HEK293 (cell line): ENCODE measurements around the gene EXOSC9.

Experiments used
- CTCF ChIA-PET: fragments of 350-600 bp; formaldehyde crosslinking; extraction: SDS; loops from one replicate; lab custom pipeline; 2021; ENCODE audit warnings: antibody characterized with exemption; lab: Yijun Ruan, JAX
- POLR2A ChIA-PET: fragments of 300-600 bp; formaldehyde crosslinking; extraction: SDS; loops from one replicate; lab custom pipeline; 2020; ENCODE audit warnings: antibody characterized with exemption, inconsistent platforms; lab: Yijun Ruan, JAX
- H3K27ac ChIP-seq: fragments of 200-500 bp; sonication (Bioruptor generic); 2 replicates; pipeline ENCODE4 v1.5.1; 2014; ENCODE audit warnings: low read depth, low read length, control low read depth, inconsistent platforms; ENCODE audit errors: extremely low read depth
- H3K36me3 ChIP-seq, 2 experiments: fragments of 200-500 bp in 1 of 2; sonication (Bioruptor generic) in 1 of 2; 1 replicate in 1 of 2; 2 replicates in 1 of 2; pipeline ENCODE4 v1.5.1; 2014 to 2017; ENCODE audit warnings: inconsistent platforms in 2 of 2, low read length in 2 of 2; ENCODE audit not compliant: control insufficient read depth in 2 of 2, insufficient read depth in 1 of 2
- H3K4me1 ChIP-seq: fragments of 200-500 bp; sonication (Bioruptor generic); 2 replicates; pipeline ENCODE4 v1.5.1; 2014; ENCODE audit warnings: mild to moderate bottlenecking, low read length, inconsistent platforms; ENCODE audit not compliant: control insufficient read depth, insufficient read depth
- H3K4me3 ChIP-seq: 2 replicates; pipeline ENCODE4 v1.5.1; 2011; ENCODE audit warnings: low read depth, mild to moderate bottlenecking, control low read depth, low read length, moderate library complexity
- H3K9me3 ChIP-seq: fragments of 200-500 bp; sonication (Bioruptor generic); 2 replicates; pipeline ENCODE4 v1.5.1; 2014; ENCODE audit warnings: low read depth, low read length, inconsistent platforms; ENCODE audit not compliant: control insufficient read depth, insufficient read depth
- GFI1B ChIP-seq: fragments of 450-650 bp; formaldehyde crosslinking; IDR thresholded peaks from 2 replicates; pipeline ENCODE4 v1.5.1; 2016; ENCODE audit warnings: missing biosample characterization, missing genetic modification characterization
- KLF16 ChIP-seq: fragments of 450-650 bp; formaldehyde crosslinking; IDR thresholded peaks from 2 replicates; pipeline ENCODE4 v1.5.1; 2017; ENCODE audit warnings: missing biosample characterization, missing genetic modification characterization
- MEIS1 ChIP-seq: sonication (generic); formaldehyde crosslinking; IDR thresholded peaks from 2 replicates; pipeline ENCODE4 v1.8.1; 2022; ENCODE audit warnings: missing genetic modification reagents, mild to moderate bottlenecking, borderline replicate concordance
- PRDM1 ChIP-seq: fragments of 450-650 bp; formaldehyde crosslinking; IDR thresholded peaks from 2 replicates; pipeline ENCODE4; 2016; ENCODE audit warnings: missing biosample characterization, missing genetic modification characterization
- ZBTB10 ChIP-seq: fragments of 450-650 bp; formaldehyde crosslinking; IDR thresholded peaks from 2 replicates; pipeline ENCODE4 v1.5.1; 2016; ENCODE audit warnings: missing biosample characterization, missing genetic modification characterization
- ZNF133 ChIP-seq: fragments of 450-650 bp; formaldehyde crosslinking; IDR thresholded peaks from 2 replicates; pipeline ENCODE4 v1.5.1; 2016; ENCODE audit warnings: missing biosample characterization, missing genetic modification characterization
- ZNF221 ChIP-seq: fragments of 450-650 bp; formaldehyde crosslinking; IDR thresholded peaks from 2 replicates; pipeline ENCODE4 v1.5.1; 2017; ENCODE audit warnings: missing biosample characterization, missing genetic modification characterization, borderline replicate concordance
- ZNF302 ChIP-seq: fragments of 450-650 bp; formaldehyde crosslinking; IDR thresholded peaks from 2 replicates; pipeline ENCODE4 v1.5.1; 2016; ENCODE audit warnings: missing biosample characterization, missing genetic modification characterization, low read depth
- ZNF335 ChIP-seq: fragments of 450-650 bp; formaldehyde crosslinking; conservative IDR thresholded peaks from 2 replicates; pipeline ENCODE4 v1.5.1; 2016; ENCODE audit warnings: missing biosample characterization, missing genetic modification characterization
- ZNF391 ChIP-seq: fragments of 450-650 bp; formaldehyde crosslinking; IDR thresholded peaks from 2 replicates; pipeline ENCODE4 v1.5.1; 2016; ENCODE audit warnings: low read depth, missing biosample characterization, missing genetic modification characterization, borderline replicate concordance
- ZNF501 ChIP-seq: fragments of 450-650 bp; formaldehyde crosslinking; IDR thresholded peaks from 2 replicates; pipeline ENCODE4 v1.5.1; 2016; ENCODE audit warnings: missing biosample characterization, missing genetic modification characterization
- ZNF548 ChIP-seq: fragments of 450-650 bp; formaldehyde crosslinking; IDR thresholded peaks from 2 replicates; pipeline ENCODE4 v1.5.1; 2016; ENCODE audit warnings: missing biosample characterization, missing genetic modification characterization
- ZNF670 ChIP-seq: fragments of 450-650 bp; formaldehyde crosslinking; IDR thresholded peaks from 2 replicates; pipeline ENCODE4 v1.5.1; 2016; ENCODE audit warnings: missing biosample characterization, missing genetic modification characterization, low read depth
- ZNF785 ChIP-seq: fragments of 450-650 bp; formaldehyde crosslinking; IDR thresholded peaks from 2 replicates; pipeline ENCODE4 v1.5.1; 2016; ENCODE audit warnings: missing biosample characterization, missing genetic modification characterization
- ZNF837 ChIP-seq: fragments of 450-650 bp; formaldehyde crosslinking; IDR thresholded peaks from 2 replicates; pipeline ENCODE4 v1.5.1; 2016; ENCODE audit warnings: missing biosample characterization, missing genetic modification characterization
- TF ChIP-seq, protein P1 (sequence below): fragments of 450-650 bp; formaldehyde crosslinking; IDR thresholded peaks from 2 replicates; pipeline ENCODE4 v1.5.1; 2016; ENCODE audit warnings: missing biosample characterization, missing genetic modification characterization
- TF ChIP-seq, protein P2 (sequence below): fragments of 450-650 bp; formaldehyde crosslinking; IDR thresholded peaks from 2 replicates; pipeline ENCODE4 v1.5.1; 2016; ENCODE audit warnings: missing biosample characterization, missing genetic modification characterization

EXOSC9 gene

DNA sequence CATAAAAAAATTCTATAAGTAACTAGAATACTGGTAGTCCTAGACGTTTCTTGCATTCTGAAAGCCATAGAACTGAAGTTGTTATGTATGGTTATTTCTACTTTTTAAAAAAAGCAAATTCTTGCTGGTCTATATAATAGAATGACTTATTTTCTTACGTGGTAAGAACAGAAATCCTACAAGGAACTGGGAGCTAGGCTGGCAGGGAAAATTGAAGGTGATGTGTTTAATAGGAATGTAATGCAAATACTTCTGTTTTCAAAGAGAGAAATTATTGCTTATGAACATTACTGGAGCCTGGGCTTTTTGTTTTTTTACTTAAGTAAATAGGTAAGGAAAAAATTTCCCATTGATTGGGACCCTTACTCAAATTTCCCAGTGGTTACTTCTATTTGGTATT, 13.6 kb downstream of the EXOSC9 start:
- no peaks in the 10 kb centered on the region for H3K9me3 ChIP-seq
- CTCF ChIA-PET = interaction anchor here (0.7 kb wide), 1 partner anchor 54 kb away, joined by 3 read pairs; no protein-coding TSS in a partner anchor
- TF ChIP-seq KLF16 (tag by site-specific recombination) = no peak
- TF ChIP-seq ZNF670 = no peak
- no peak for TF ChIP-seq ZNF302 (tag by site-specific recombination)
- no peak for TF ChIP-seq ZNF548
- no peak for TF ChIP-seq ZNF837 (tag by site-specific recombination)
- TF ChIP-seq, protein P1, sequence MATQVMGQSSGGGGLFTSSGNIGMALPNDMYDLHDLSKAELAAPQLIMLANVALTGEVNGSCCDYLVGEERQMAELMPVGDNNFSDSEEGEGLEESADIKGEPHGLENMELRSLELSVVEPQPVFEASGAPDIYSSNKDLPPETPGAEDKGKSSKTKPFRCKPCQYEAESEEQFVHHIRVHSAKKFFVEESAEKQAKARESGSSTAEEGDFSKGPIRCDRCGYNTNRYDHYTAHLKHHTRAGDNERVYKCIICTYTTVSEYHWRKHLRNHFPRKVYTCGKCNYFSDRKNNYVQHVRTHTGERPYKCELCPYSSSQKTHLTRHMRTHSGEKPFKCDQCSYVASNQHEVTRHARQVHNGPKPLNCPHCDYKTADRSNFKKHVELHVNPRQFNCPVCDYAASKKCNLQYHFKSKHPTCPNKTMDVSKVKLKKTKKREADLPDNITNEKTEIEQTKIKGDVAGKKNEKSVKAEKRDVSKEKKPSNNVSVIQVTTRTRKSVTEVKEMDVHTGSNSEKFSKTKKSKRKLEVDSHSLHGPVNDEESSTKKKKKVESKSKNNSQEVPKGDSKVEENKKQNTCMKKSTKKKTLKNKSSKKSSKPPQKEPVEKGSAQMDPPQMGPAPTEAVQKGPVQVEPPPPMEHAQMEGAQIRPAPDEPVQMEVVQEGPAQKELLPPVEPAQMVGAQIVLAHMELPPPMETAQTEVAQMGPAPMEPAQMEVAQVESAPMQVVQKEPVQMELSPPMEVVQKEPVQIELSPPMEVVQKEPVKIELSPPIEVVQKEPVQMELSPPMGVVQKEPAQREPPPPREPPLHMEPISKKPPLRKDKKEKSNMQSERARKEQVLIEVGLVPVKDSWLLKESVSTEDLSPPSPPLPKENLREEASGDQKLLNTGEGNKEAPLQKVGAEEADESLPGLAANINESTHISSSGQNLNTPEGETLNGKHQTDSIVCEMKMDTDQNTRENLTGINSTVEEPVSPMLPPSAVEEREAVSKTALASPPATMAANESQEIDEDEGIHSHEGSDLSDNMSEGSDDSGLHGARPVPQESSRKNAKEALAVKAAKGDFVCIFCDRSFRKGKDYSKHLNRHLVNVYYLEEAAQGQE (tag by site-specific recombination) = no peak
- no peak for TF ChIP-seq PRDM1 (tag by site-specific recombination)
- no peak for TF ChIP-seq GFI1B
- no peak for TF ChIP-seq ZNF501
- TF ChIP-seq ZNF221 (tag by site-specific recombination) = no peak
- no peak for TF ChIP-seq ZNF133
- POLR2A ChIA-PET = no interaction called here
- H3K36me3 ChIP-seq = peaks cover 56 to 96% of the 10 kb centered on the region in 2 experiments
- no peaks in the 10 kb centered on the region for H3K4me1 ChIP-seq
- no peak overlapping the region for H3K4me3 ChIP-seq
- no peak overlapping the region for H3K27ac ChIP-seq

DNA sequence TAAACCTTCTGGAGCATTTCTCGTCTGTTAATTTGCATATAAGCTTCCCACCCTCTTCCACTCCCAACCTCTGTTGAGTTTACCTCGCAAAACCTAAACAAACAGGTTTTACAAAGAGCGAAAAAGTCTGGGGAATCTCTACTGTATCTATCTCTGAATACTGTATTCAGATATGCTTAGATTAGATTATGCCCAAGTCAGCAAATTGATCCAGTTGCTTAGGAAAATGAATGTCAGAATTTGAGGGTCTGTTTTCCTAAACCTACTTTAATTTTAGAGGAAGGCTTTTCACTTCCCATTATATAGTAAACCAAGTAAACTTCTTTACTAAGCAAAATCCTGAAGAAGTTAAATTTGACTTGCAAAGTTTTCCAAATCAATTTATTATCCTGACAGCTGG, 15.9 kb downstream of the EXOSC9 start:
- Histone ChIP-seq H3K9me3 (no peaks in the 10 kb centered on the region), H3K4me1 (no peaks in the 10 kb centered on the region; the same call in 1 of the 2 replicates), H3K4me3 (no peak overlapping the region), H3K36me3 (peaks cover 51 to 97% of the 10 kb centered on the region in 2 experiments), H3K27ac (no peak overlapping the region)
- TF ChIP-seq ZNF785 (tag by site-specific recombination) (no peak), ZBTB10 (tag by site-specific recombination) (no peak), MEIS1 (CRISPR knock-in tag) (no peak)
- ChIA-PET POLR2A (no interaction called here), CTCF (interaction anchor here (0.7 kb wide), 1 partner anchor 109 kb away, joined by 4 read pairs; no protein-coding TSS in a partner anchor)

GRCh38 chr4:121817701-121818100, 16.6 kb downstream of the EXOSC9 start:
- TF ChIP-seq, protein P2, sequence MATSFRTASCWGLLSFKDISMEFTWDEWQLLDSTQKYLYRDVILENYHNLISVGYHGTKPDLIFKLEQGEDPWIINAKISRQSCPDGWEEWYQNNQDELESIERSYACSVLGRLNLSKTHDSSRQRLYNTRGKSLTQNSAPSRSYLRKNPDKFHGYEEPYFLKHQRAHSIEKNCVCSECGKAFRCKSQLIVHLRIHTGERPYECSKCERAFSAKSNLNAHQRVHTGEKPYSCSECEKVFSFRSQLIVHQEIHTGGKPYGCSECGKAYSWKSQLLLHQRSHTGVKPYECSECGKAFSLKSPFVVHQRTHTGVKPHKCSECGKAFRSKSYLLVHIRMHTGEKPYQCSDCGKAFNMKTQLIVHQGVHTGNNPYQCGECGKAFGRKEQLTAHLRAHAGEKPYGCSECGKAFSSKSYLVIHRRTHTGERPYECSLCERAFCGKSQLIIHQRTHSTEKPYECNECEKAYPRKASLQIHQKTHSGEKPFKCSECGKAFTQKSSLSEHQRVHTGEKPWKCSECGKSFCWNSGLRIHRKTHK = no peak
- TF ChIP-seq ZNF335 (tag by site-specific recombination) (no peak), ZNF391 (tag by site-specific recombination) (no peak)
- Histone ChIP-seq H3K9me3 (no peaks in the 10 kb centered on the region), H3K27ac (no peak overlapping the region), H3K4me1 (no peaks in the 10 kb centered on the region; the same call in 1 of the 2 replicates), H3K36me3 (peaks cover 46 to 97% of the 10 kb centered on the region in 2 experiments), H3K4me3 (no peak overlapping the region)
- ChIA-PET POLR2A (no interaction called here), CTCF (interaction anchor here (0.8 kb wide), 1 partner anchor 10 kb away, joined by 4 read pairs; no protein-coding TSS in a partner anchor)
